ENCODE data around the gene RAB27A. TPM values are rescaled to one million over a fixed set of nuclear protein-coding genes. Genes with fewer than 3 reads are reported as not detected.

Gene RAB27A
- total RNA-seq, 1 donor from 2014 or later = 5.0 TPM

GRCh38 chr15:55277715-55278114 lies 11.9 kb downstream of the RAB27A start:
- Histone ChIP-seq H3K36me3 (ENCODE audit: control insufficient read depth, insufficient read depth, low read length) (no peaks in the 10 kb centered on the region), H3K27me3 (ENCODE audit: control insufficient read depth, insufficient read depth, low read length) (no peaks in the 10 kb centered on the region), H3K4me3 (ENCODE audit: low read depth, low read length) (no peak overlapping the region)
- no peak for TF ChIP-seq CTCF (IDR thresholded peaks at IDR 0.05; ENCODE audit: insufficient read depth, low read length, poor library complexity, severe bottlenecking)
- no peak for DNase-seq (ENCODE audit: low read depth)

- H3K27me3 ChIP-seq (ENCODE audit: control insufficient read depth, insufficient read depth, low read length) = no peaks in the 10 kb centered on the region
- no peak for TF ChIP-seq CTCF (IDR thresholded peaks at IDR 0.05; ENCODE audit: insufficient read depth, low read length, poor library complexity, severe bottlenecking)
- no peak for DNase-seq (ENCODE audit: low read depth)
- no peak overlapping the region for H3K4me3 ChIP-seq (ENCODE audit: low read depth, low read length)
- no peaks in the 10 kb centered on the region for H3K36me3 ChIP-seq (ENCODE audit: control insufficient read depth, insufficient read depth, low read length)
These were observed 12.5 kb downstream of the RAB27A start for GRCh38 chr15:55277116-55277564.

- Histone ChIP-seq H3K36me3 (ENCODE audit: control insufficient read depth, insufficient read depth, low read length) (no peaks in the 10 kb centered on the region), H3K27me3 (ENCODE audit: control insufficient read depth, insufficient read depth, low read length) (no peaks in the 10 kb centered on the region), H3K4me3 (ENCODE audit: low read depth, low read length) (no peak overlapping the region)
- TF ChIP-seq CTCF (IDR thresholded peaks at IDR 0.05; ENCODE audit: insufficient read depth, low read length, poor library complexity, severe bottlenecking) = no peak
- DNase-seq (ENCODE audit: low read depth) = no peak
These were observed 13.3 kb downstream of the RAB27A start for GRCh38 chr15:55276324-55276723.

GRCh38 chr15:55270291-55270690 lies 19.3 kb downstream of the RAB27A start:
- Histone ChIP-seq H3K27me3 (ENCODE audit: control insufficient read depth, insufficient read depth, low read length) (no peaks in the 10 kb centered on the region), H3K4me3 (ENCODE audit: low read depth, low read length) (no peak overlapping the region), H3K36me3 (ENCODE audit: control insufficient read depth, insufficient read depth, low read length) (no peaks in the 10 kb centered on the region)
- no peak for DNase-seq (ENCODE audit: low read depth)
- no peak for TF ChIP-seq CTCF (IDR thresholded peaks at IDR 0.05; ENCODE audit: insufficient read depth, low read length, poor library complexity, severe bottlenecking)

- H3K4me3 ChIP-seq (ENCODE audit: low read depth, low read length) = no peak overlapping the region
- H3K27me3 ChIP-seq (ENCODE audit: control insufficient read depth, insufficient read depth, low read length) = no peaks in the 10 kb centered on the region
- TF ChIP-seq CTCF (IDR thresholded peaks at IDR 0.05; ENCODE audit: insufficient read depth, low read length, poor library complexity, severe bottlenecking) = no peak
- no peak for DNase-seq (ENCODE audit: low read depth)
- no peaks in the 10 kb centered on the region for H3K36me3 ChIP-seq (ENCODE audit: control insufficient read depth, insufficient read depth, low read length)
These were observed 21.4 kb downstream of the RAB27A start for GRCh38 chr15:55268176-55268695.
